BE2C (cell line): ENCODE measurements around the gene EXOC6B.

Experiments
- DNase-seq: peaks from one replicate; pipeline ENCODE4 v3.0.0-alpha.2; 2020
- H3K27me3 ChIP-seq: fragments of 250-450 bp; sonication (Bioruptor Pico); 2 replicates; pipeline ENCODE4 v1.5.1; 2020; ENCODE audit warnings: mild to moderate bottlenecking
- H3K36me3 ChIP-seq: fragments of 250-450 bp; sonication (Bioruptor Pico); 2 replicates; pipeline ENCODE4 v1.5.1; 2020; ENCODE audit warnings: mild to moderate bottlenecking
- H3K4me1 ChIP-seq: fragments of 250-450 bp; sonication (Bioruptor Pico); 2 replicates; pipeline ENCODE4 v1.5.1; 2020
- H3K4me3 ChIP-seq: 2 replicates; pipeline ENCODE4 v1.5.1; 2011; ENCODE audit warnings: low read depth, low read length
- H3K9me3 ChIP-seq: fragments of 250-450 bp; sonication (Bioruptor Pico); 2 replicates; pipeline ENCODE4 v1.5.1; 2020
- CTCF ChIP-seq: IDR thresholded peaks from 2 replicates; pipeline ENCODE4 v1.5.1; 2012; ENCODE audit warnings: mild to moderate bottlenecking, low read depth, low read length

EXOC6B gene

GRCh38 chr2:72149556-72150156, 676.2 kb downstream of the EXOC6B start:
- DNase-seq = no peak

GRCh38 chr2:72148837-72149555, 676.8 kb downstream of the EXOC6B start:
- no peaks in the 10 kb centered on the region for H3K9me3 ChIP-seq
- no peak for TF ChIP-seq CTCF
- H3K4me3 ChIP-seq = no peak overlapping the region
- H3K36me3 ChIP-seq = no peaks in the 10 kb centered on the region
- peaks cover 58% of the 10 kb centered on the region for H3K27me3 ChIP-seq
- no peak for DNase-seq
- no peaks in the 10 kb centered on the region for H3K4me1 ChIP-seq

More at GRCh38 chr2:72149556-72150156, 676.2 kb downstream of the EXOC6B start:
- Histone ChIP-seq H3K27me3 (peaks cover 56% of the 10 kb centered on the region), H3K4me1 (no peaks in the 10 kb centered on the region), H3K9me3 (no peaks in the 10 kb centered on the region), H3K4me3 (no peak overlapping the region), H3K36me3 (no peaks in the 10 kb centered on the region)
- no peak for TF ChIP-seq CTCF

GRCh38 chr2:72148003-72148836, 677.6 kb downstream of the EXOC6B start:
- no peak for DNase-seq
- TF ChIP-seq CTCF = no peak
- H3K4me3 ChIP-seq = no peak overlapping the region
- no peaks in the 10 kb centered on the region for H3K4me1 ChIP-seq
- H3K9me3 ChIP-seq = no peaks in the 10 kb centered on the region
- H3K27me3 ChIP-seq = peaks cover 64% of the 10 kb centered on the region
- no peaks in the 10 kb centered on the region for H3K36me3 ChIP-seq

DNA sequence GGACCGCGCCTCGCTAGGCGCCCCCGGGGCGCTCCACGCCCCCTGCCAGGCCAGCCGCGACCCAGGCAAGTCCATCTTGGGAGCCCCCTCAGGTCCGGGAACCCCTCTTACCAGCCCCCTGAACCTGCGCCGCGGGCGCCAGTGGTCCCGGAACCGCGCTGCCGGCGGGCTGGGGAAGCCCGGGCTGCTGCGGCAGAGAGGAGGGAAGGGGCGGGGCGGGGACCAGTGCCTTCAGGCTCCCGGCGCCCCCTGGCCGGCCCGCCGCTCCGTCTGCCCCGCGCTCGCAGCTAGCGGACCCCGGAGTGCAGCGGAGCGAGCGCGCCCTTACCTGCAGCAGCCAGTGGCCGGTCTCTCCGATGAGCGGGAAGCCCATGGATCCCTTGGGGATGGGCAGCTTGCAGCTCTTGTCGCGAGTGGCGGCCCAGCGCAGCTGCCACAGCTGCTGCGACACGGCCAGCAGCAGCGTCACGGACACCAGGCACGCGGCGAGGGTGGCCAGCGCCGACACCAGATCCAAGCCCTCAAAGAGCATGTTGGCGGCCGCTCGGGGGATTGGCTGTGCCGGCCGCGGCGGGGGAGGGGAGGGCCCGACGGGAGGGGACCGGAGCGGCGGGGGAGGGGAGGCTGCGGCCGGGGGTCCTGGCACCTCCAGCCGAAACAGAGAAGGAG, 678.4 kb downstream of the EXOC6B start, which contains the start of gene CYP26B1:
CYP26B1 (minus strand) TSS at position 560 of the 669 bp plus-strand sequence; CDS start at position 532, 28 bp downstream.
- Histone ChIP-seq H3K27me3 (peaks cover 64% of the 10 kb centered on the region), H3K36me3 (no peaks in the 10 kb centered on the region), H3K4me3 (no peak within 1 kb of the TSS), H3K4me1 (no peaks in the 10 kb centered on the region), H3K9me3 (no peaks in the 10 kb centered on the region)
- no peak for TF ChIP-seq CTCF
- no peak for DNase-seq

- Histone ChIP-seq H3K27me3 (peaks cover 64% of the 10 kb centered on the region), H3K4me1 (no peaks in the 10 kb centered on the region), H3K4me3 (no peak overlapping the region), H3K36me3 (no peaks in the 10 kb centered on the region), H3K9me3 (no peaks in the 10 kb centered on the region)
- TF ChIP-seq CTCF = no peak
- DNase-seq = no peak
These were observed 679.2 kb downstream of the EXOC6B start for GRCh38 chr2:72146347-72147302.
